MCF 10A (cell line): ENCODE data around the gene VASP. TPM values are rescaled to one million over a fixed set of nuclear protein-coding genes. Genes with fewer than 3 reads are reported as not detected.

Source experiments
- BruUV-seq: library from RNA; stranded (reverse); fragments of 400-500 nt; replicated peaks from 2 replicates; lab custom pipeline; 2021; lab: Mats Ljungman, UMichigan
- CTCF ChIA-PET: fragments of 300-600 bp; sonication (Branson Sonifier 250); formaldehyde crosslinking; extraction: SDS; loops from one replicate; lab custom pipeline; 2021; ENCODE audit warnings: antibody characterized with exemption, inconsistent platforms; lab: Yijun Ruan, JAX
- POLR2A ChIA-PET: fragments of 300-600, 350-650 bp; sonication (Branson Sonifier 250); formaldehyde crosslinking; extraction: SDS; loops from one replicate; lab custom pipeline; 2020; ENCODE audit warnings: antibody characterized with exemption, inconsistent platforms; lab: Yijun Ruan, JAX
- DNase-seq: peaks from one replicate; pipeline ENCODE4 v3.0.0-alpha.2; 2018; ENCODE audit not compliant: unreplicated experiment
- H3K27ac Mint-ChIP-seq: one replicate; pipeline ENCODE4 v1.8.0; 2022; ENCODE audit warnings: mild to moderate bottlenecking, low read depth, mixed read lengths; ENCODE audit not compliant: unreplicated experiment
- H3K27me3 Mint-ChIP-seq: one replicate; pipeline ENCODE4 v1.8.0; 2022; ENCODE audit warnings: mixed read lengths; ENCODE audit not compliant: insufficient read depth, unreplicated experiment
- H3K36me3 Mint-ChIP-seq: one replicate; pipeline ENCODE4 v1.8.0; 2022; ENCODE audit warnings: mild to moderate bottlenecking, moderate library complexity, mixed read lengths; ENCODE audit not compliant: insufficient read depth, unreplicated experiment
- H3K4me1 Mint-ChIP-seq: one replicate; pipeline ENCODE4 v1.8.0; 2022; ENCODE audit warnings: mixed read lengths; ENCODE audit not compliant: insufficient read depth, unreplicated experiment
- H3K4me3 Mint-ChIP-seq: one replicate; pipeline ENCODE4 v1.8.0; 2022; ENCODE audit warnings: mild to moderate bottlenecking, moderate library complexity, mixed read lengths; ENCODE audit not compliant: unreplicated experiment
- H3K9me3 Mint-ChIP-seq: one replicate; pipeline ENCODE4 v1.8.0; 2022; ENCODE audit warnings: mixed read lengths; ENCODE audit not compliant: unreplicated experiment
- CTCF ChIP-seq: fragments of 200-600 bp; IDR thresholded peaks from one replicate; pipeline ENCODE4 v1.8.0; 2022; ENCODE audit warnings: antibody characterized with exemption, mild to moderate bottlenecking; ENCODE audit not compliant: unreplicated experiment
- intact Hi-C: fragments of 100-400 bp; cut with micrococcal nuclease; formaldehyde crosslinking; loops from 2 replicates; pipeline ENCODE4 v1.14.1; 2022
- total RNA-seq: library from RNA; stranded (reverse); gene quantifications from 2 replicates; pipeline ENCODE4 v1.2.3, GENCODE V29; 2022

The VASP gene
- total RNA-seq, 1 experiment from 2014 or later: 178 TPM

- Mint-ChIP-seq H3K27ac (no peak overlapping the region), H3K4me3 (no peak overlapping the region), H3K9me3 (no peaks in the 10 kb centered on the region), H3K4me1 (no peaks in the 10 kb centered on the region), H3K27me3 (no peaks in the 10 kb centered on the region), H3K36me3 (no peaks in the 10 kb centered on the region)
- ChIA-PET POLR2A (interaction anchor here (0.7 to 1.2 kb wide), 3 partner anchors 13 to 23 kb away, joined by 3 to 4 read pairs (median 3); no protein-coding TSS in a partner anchor), CTCF (interaction anchor here (0.7 to 1.5 kb wide), 4 partner anchors 11 to 23 kb away, joined by 3 to 5 read pairs (median 4); no protein-coding TSS in a partner anchor)
- intact Hi-C loops: no loop called here
- no TSS peak for BruUV-seq
- TF ChIP-seq CTCF: no peak
- no peak for DNase-seq
These were observed 45.1 kb upstream of the VASP start for GRCh38 chr19:45462174-45462573.

DNA sequence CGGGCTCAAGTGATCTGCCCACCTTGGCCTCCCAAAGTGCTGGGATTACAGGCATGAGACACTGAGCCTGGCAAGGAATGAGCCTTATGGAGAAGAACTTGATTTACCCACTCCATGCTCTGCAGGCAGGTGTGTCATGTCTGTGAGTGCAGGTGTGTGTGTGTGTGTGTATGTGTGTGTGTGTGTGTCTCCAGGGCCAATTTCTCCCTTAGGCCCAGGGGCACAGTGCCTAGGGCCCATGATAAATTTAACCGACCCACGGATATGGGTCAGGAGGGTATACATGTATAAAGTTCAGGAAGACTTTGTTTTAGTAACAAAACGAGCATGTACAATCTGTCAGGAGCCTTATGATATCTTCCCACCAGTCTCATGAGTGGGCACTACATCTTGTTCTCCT lies 44.0 kb upstream of the VASP start:
- H3K4me1 Mint-ChIP-seq: no peaks in the 10 kb centered on the region
- no peaks in the 10 kb centered on the region for H3K9me3 Mint-ChIP-seq
- no peak for TF ChIP-seq CTCF
- intact Hi-C loops: no loop called here
- DNase-seq: no peak
- ChIA-PET POLR2A (no interaction called here), CTCF (interaction anchor here (1.5 to 2.0 kb wide), 2 partner anchors 17 to 24 kb away, joined by 3 to 8 read pairs; no protein-coding TSS in a partner anchor)
- no TSS peak for BruUV-seq
- H3K27me3 Mint-ChIP-seq: no peaks in the 10 kb centered on the region
- peaks cover 10% of the 10 kb centered on the region for H3K36me3 Mint-ChIP-seq
- H3K4me3 Mint-ChIP-seq: no peak overlapping the region
- no peak overlapping the region for H3K27ac Mint-ChIP-seq

- TF ChIP-seq CTCF: no peak
- no peak for DNase-seq
- Mint-ChIP-seq H3K27ac (no peak overlapping the region), H3K9me3 (no peaks in the 10 kb centered on the region), H3K4me3 (no peak overlapping the region), H3K27me3 (no peaks in the 10 kb centered on the region), H3K36me3 (peaks cover 20% of the 10 kb centered on the region), H3K4me1 (no peaks in the 10 kb centered on the region)
- BruUV-seq: no TSS peak
- ChIA-PET CTCF (interaction anchor here (2.0 kb wide), 1 partner anchor 25 kb away, joined by 8 read pairs; no protein-coding TSS in a partner anchor), POLR2A (interaction anchor here (1.4 to 6.5 kb wide), 2 partner anchors 10 to 21 kb away, joined by 5 to 120 read pairs; no protein-coding TSS in a partner anchor)
- intact Hi-C loops: no loop called here
These were observed 43.0 kb upstream of the VASP start for GRCh38 chr19:45464274-45464673.

DNA sequence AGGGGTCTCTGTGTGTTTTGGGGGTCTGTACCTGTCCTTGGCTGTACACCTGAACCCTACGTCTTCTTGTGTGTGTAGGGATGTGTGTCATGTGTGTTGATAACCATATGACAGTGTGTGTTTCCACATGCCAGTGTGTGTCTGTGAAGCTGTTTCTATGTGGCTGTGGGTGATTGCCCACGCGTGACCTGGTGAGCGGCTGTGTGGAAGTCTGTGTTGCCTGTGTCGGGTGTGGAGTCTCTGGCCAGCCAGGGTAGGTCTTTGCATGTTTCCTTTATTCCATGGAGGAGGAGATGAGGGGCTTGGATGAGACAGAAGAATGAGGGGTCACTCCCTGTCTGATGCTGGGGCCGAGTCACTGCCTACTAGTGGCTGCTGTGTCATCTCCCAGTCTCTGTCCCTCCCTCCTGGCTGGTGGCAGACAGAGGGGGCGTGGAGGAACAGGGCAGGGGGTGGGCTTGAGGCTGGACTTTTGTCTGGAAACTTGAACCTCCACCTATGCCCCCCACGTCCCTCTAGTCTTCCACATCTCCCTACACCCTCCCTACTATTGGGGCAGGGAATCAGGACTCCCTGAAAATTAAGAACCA lies 42.3 kb upstream of the VASP start:
- ChIA-PET POLR2A (interaction anchor here (1.4 to 6.5 kb wide), 2 partner anchors 11 to 20 kb away, joined by 5 to 120 read pairs; no protein-coding TSS in a partner anchor), CTCF (interaction anchor here (2.0 kb wide), 1 partner anchor 26 kb away, joined by 8 read pairs; no protein-coding TSS in a partner anchor)
- H3K36me3 Mint-ChIP-seq: peaks cover 27% of the 10 kb centered on the region
- H3K27me3 Mint-ChIP-seq: no peaks in the 10 kb centered on the region
- H3K4me3 Mint-ChIP-seq: no peak overlapping the region
- H3K9me3 Mint-ChIP-seq: no peaks in the 10 kb centered on the region
- H3K4me1 Mint-ChIP-seq: no peaks in the 10 kb centered on the region
- H3K27ac Mint-ChIP-seq: no peak overlapping the region
- TF ChIP-seq CTCF: no peak
- BruUV-seq: no TSS peak
- DNase-seq: no peak
- intact Hi-C loops: no loop called here
